Activated T-helper 9 cell treated with anti-CD3 and anti-CD28 coated beads, Interleukin-2, amount 50 U/mL, for 16 hours (primary cell): Measurements from ENCODE around the gene MBL2.

Source experiments
- DNase-seq: peaks from one replicate; pipeline ENCODE4 v3.0.0-alpha.2; 2020; ENCODE audit warnings: low read depth

MBL2 gene

DNA sequence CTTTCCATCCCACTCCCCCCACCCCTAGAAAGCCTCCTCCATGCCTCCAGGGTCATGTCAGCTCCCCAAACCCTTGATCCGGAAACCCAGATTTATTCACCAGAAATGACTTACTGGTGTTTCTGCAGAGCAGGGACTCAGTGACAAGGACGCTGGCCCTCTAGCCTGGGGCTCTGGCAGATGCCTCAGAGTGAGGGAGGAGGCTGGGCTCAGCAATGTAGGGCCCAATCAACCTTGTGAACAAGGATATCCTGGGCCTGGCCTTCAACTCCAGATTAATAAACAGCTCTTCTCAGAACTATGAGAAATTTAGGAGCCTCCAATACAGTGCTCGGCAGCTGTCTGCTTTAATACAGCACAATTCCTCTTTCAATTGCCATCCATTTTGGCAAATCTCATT, at the start of gene MBL2:
Gene MBL2 (minus strand): TSS at position 162 of the 400 bp plus-strand sequence. CDS start 1,149 bp downstream, outside the sequence.
- DNase-seq, result no peak

GRCh38 chr10:52820309-52820708, 47.7 kb upstream of the MBL2 start:
- no peak for DNase-seq

DNA sequence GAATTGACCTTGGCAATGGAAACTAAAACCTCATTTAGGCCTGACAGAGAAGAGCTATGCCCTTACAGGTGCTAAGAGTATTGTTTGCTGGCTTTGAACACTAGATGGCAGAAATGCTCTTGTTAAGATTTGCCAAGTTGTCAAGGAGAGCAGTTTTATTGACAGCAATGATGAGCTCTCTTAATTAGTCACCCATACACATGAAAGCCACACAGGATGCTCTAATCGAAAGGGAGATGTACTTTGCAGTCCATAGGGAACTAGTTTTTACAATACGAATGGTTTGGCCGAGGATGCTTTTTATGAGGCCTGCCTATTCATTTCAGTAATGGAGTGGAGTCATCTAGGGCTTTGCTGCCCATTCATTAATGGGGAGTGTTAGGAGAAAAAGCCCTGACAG, 45.4 kb upstream of the MBL2 start:
- DNase-seq, result no peak

GRCh38 chr10:52814506-52814905, 41.9 kb upstream of the MBL2 start:
- DNase-seq, result no peak

DNA sequence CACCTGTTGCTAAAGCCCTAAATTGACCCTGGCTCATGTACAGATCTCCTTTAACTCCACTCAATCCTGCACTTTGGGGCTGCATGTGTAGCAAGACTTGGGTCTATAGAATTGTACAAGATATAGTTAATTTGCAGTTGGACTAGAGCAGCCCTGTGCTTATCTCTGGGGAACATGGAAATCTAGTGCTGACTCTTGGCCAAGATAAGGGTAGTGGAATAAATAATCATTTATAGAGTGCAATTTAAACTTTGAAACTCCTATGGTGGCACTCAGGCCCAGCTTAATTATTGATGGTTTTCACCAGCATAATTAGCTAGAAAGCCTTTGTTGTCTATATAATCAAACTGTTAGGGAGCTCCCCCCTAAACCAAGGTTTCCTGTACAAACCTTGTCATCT, 39.2 kb upstream of the MBL2 start:
- no peak for DNase-seq

DNA sequence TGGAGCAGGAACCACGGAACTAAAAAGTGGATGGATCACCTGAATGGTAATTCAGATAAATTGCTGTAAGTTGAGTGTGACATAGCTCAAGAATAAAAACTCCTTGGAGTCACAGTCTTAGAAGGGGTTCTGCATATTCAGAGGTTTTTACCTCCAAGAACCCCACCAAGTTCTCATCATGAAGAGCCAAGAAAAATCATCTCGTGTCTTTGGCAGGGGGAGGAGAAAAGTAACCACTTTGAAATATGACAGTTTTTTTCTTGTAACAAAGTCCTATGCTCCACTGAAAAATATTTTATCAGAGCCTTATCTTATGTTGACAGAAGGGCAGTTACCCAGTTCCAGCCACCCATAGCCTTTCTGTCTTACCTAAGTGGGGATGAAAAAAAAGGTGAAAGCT, 38.2 kb upstream of the MBL2 start:
- DNase-seq, result no peak

DNA sequence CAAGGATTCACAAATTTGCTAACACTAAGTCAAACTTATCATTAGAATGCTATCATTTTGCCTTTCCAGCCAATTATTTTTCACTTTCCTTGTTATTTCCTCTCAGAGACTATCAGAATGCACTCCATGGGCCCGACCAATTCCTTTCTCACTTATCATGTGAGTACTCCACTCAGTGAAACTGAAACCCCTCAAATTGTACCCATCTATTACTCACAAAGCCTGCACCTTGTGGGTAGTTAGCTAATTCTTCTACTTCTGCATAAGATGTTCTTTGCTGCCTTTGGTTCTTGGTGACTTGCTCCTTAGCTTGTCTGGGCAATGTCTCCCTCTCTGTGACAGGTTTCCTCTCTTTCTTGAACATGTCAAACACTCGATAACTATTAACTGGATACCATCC, 35.2 kb upstream of the MBL2 start:
- DNase-seq, result no peak

- no peak for DNase-seq
These were observed 33.1 kb upstream of the MBL2 start for GRCh38 chr10:52805414-52806285.

- no peak for DNase-seq
These were observed 29.4 kb upstream of the MBL2 start for GRCh38 chr10:52801947-52802346.

DNA sequence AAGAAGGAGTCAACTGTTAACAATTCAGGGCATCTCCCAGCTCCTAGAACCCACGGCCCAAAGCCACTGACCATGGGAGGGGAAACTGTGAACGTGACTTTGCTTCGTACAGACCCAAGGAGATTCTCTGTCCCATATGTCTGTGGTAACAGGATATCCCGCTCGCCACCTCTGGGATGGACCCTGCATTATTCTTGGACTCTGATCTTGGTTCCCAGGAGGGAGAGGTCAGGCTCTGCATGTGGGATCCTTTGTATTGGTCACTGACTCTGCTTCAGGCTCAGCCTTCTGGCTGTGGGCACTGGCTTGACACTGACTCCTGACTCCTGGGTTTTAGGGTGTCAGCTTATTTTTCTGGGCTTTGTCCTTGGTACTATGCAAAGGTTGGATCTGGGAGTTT, 13.5 kb upstream of the MBL2 start:
- no peak for DNase-seq

- no peak for DNase-seq
These were observed 12.8 kb upstream of the MBL2 start for GRCh38 chr10:52785418-52785817.

DNA sequence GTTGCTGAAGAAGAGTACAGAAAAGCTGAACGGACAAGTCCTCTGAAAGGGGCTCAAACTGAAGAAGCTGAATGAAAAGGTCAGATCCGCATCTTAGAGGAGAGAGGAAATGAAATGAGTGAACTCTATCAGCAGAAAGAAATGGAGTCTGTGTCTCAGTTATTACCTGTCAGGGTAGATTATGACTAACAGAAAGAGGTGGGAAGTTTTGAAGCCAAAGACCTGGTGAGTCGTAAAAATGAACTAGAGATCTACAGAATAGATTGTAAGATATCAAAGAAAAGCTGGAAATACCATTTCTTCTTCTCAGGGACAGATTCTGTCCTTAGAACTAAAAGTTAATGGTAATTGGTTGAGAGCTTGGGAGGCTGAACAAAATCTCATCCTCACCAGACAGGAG, 11.1 kb upstream of the MBL2 start:
- DNase-seq, result no peak

GRCh38 chr10:52782554-52782953, 10.0 kb upstream of the MBL2 start:
- no peak for DNase-seq

DNA sequence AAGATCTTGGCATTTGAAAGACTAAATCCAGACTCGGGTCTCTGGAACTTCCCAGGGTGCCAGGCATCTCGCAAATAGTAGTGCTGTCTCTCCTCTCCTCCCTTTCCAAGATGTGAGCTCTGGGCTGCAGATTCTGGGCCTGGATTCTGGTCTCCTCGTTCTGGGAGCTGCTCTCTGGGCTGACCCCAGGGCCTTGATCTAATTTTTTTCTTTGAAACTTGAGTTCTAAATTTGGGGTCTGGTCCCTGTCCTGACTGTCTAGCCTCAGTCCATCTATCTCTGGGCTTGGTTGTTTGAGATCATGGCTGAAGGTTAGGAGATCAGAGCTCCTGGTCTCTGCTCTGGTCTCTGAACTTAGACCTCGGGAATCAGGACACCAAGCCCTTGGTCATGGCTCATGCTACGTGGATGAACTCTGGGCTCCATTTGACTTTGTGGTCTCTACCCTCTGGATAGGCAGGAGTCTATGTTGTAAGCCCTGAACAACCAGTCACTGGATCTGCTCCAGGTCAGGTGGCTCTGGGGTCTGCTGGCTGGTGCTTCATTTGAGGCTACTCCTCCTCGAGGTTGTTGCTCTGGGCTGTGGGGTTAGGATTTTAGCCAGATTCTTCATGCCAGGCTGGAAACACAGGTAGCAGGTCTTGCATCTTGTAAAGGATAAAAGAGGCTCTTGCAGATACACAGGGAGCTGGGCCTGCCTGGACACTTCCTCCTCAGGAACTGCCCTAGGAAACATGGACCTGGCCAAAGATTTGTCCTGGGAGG, 8.0 kb upstream of the MBL2 start:
- DNase-seq, result no peak

DNA sequence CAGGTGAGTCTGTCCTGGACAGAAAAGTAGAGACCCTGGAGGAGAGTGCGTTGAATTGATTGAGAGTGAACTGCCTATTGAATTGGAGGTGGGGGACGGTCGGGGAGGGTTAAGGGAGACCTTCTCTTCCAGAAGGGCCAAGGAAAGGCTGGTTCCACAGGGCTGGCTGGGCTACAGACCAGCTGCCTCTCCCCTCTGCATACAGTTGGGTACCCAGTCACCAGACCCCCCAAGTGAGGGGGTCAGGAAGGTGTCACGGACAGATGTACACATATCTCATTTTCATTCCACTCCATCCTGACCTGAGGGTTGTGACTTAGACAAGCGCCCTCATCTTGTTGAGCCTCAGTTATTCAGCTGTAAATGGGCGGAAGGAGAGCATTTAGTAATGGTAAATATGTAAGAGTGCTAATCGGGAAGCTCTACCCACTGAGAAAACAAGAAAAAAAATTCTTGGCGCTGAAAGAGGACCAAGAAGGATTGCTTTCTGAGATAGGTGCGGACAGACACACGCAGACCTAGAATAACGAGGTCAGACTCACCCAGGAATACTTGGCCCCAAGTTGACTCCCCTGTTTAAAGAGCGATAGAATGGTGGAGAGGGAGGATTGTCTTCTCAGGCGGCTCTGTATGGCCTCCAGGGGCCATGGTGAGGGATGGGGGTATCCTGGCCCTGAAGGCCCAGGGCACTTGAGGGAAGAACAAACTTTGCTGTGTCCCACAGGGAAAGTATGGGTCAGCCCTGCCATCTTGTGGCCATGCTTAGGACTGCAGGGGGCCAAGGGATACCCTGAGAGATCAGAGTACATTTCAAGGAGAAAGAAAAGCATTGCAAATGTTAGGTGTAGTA, 7.2 kb upstream of the MBL2 start:
- no peak for DNase-seq

GRCh38 chr10:52778511-52779392, 6.2 kb upstream of the MBL2 start:
- DNase-seq, result no peak

DNA sequence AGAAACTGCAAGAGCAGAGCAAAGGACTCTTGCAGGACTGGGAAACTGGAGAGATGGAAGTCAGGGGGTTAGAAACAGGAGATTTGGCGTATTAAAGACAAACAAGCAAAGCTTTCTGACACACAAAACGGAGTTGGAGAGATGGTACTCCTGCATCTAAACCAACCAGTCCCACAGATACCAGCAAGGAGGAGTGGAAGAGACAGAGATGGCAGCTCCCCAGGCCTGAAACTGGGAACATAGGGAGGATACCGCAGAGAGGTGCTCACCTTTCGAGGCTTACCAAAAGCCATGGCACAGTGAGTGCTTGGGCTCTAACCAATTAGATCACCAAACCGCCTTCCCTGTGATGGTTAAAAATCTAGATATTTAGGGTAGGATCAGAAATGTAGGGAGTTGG, 4.8 kb upstream of the MBL2 start:
- DNase-seq, result no peak

- no peak for DNase-seq
These were observed 3.9 kb upstream of the MBL2 start for GRCh38 chr10:52776471-52776903.

- DNase-seq, result no peak
These were observed 2.6 kb upstream of the MBL2 start for GRCh38 chr10:52775132-52775647.

- DNase-seq, result no peak
These were observed 2.1 kb upstream of the MBL2 start for GRCh38 chr10:52774600-52775106.

DNA sequence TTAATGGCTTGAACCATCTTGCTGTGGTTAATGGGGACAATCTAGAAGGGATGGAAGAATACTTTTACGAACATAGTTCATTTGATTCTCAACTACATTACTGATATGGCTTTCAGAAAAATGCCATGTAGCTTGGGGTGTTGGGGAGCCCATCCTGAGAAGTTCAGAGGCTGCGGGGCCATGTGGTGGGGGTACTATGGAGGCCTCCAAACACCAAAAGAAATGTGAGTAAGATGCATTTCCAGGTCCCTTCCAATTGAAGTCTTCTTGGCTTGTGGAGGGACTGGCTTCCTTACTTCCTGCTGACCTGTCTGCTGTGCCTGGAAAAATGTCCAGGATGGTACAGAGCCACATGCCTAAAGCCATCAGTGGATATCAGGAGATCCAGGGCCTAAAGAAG, 1.6 kb upstream of the MBL2 start:
- DNase-seq, result no peak
